ENCODE results near the gene HOGA1. TPM values are rescaled to one million over a fixed set of nuclear protein-coding genes. Genes with fewer than 3 reads are reported as not detected.

HOGA1 gene
- total and polyA plus RNA-seq, 4 donors, result 2.6 to 4.0 (median 3.5) TPM

DNA sequence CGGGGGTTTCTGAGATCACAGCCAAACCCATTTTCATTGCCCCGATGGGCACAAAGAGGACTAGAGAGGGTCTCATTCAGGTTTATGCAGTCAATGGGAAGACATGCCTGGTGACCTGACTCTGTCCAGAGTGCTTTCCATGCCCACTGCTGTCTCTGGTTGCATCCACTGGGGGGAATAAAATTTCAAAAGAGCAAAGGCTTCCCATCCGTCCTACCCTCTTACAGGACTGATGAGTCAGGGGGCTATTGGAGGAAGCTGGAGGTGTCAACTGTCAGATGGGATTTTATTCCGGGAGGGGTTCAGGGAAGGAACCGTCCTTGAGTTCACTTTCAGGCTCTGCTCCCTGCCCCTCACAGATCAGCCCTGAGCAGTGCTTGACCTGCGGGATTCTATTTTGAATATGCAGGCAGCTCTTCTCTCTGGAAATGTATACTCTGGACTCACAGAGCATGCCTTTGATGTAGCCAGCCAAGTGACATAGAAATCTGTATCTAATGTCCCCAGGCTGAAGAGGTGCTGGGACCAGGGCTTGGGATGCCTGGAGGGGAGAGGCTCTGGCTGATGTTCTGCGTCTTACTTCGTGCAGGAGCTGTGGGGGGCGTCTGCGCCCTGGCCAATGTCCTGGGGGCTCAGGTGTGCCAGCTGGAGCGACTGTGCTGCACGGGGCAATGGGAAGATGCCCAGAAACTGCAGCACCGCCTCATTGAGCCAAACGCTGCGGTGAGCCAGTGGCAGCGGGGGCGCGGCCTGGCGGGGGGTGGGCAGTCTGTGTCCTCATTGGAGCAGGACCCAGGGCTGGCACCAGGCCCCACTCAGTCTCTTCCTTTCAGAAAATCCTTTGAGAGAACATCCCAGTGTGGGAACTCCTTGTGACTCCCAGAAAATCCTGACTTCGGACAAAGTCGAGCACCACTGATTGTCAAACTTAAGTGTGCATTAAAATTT lies 17.4 kb downstream of the HOGA1 start:
- Histone ChIP-seq H3K27me3 (ENCODE audit: control insufficient read depth, insufficient read depth, low read length) (no peaks in the 10 kb centered on the region), H3K9me3 (ENCODE audit: control insufficient read depth, insufficient read depth, low read length) (no peaks in the 10 kb centered on the region), H3K36me3 (ENCODE audit: control insufficient read depth, insufficient read depth, low read length) (peaks cover 7% of the 10 kb centered on the region), H3K27ac (ENCODE audit: low read depth, low read length) (peak overlapping the region; percentile 52), H3K4me3 (ENCODE audit: low read depth, low read length) (no peak overlapping the region), H3K4me1 (ENCODE audit: control insufficient read depth, insufficient read depth, low read length) (peaks cover 18% of the 10 kb centered on the region)
- DNase-seq (ENCODE audit: low read depth in 4 of 6, low spot score in 6 of 6), result peak in 3 of 6 donors; percentile 14 to 71 (median 33)
- 53% methylated on average over 15 of the region's 21 CpGs for WGBS (ENCODE audit: insufficient coverage)

DNA sequence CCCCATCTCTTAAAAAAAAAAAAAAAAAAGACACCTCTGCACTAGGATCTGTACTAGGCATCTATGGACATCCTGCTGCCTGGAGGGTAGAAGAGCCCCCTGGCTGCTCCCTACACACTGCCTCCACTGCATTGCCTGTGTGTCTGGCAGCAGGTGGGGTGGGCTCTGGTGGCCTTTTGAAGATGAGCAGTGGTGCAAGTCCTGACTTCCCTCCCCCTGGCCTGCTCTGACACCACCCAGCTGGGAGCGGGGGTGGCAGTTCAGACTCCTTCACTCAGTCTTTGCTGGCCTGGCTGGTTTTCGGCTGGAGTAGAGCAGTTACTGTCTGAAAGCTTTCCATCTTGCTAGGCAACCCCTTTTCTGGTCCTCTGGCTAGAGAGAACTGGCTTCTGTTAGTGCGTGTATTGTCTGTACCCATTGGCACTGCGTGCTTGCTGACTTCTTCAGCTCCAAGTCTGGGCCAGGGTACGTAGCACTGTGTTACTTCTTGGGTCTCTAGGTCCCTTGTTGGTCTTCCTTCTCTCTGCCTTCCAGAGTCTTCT lies 23.0 kb downstream of the HOGA1 start:
- peaks cover 9% of the 10 kb centered on the region for H3K36me3 ChIP-seq (ENCODE audit: control insufficient read depth, insufficient read depth, low read length)
- H3K4me1 ChIP-seq (ENCODE audit: control insufficient read depth, insufficient read depth, low read length), result peaks cover 11% of the 10 kb centered on the region
- H3K9me3 ChIP-seq (ENCODE audit: control insufficient read depth, insufficient read depth, low read length), result no peaks in the 10 kb centered on the region
- H3K27me3 ChIP-seq (ENCODE audit: control insufficient read depth, insufficient read depth, low read length), result no peaks in the 10 kb centered on the region
- H3K27ac ChIP-seq (ENCODE audit: low read depth, low read length), result peak overlapping the region; percentile 57
- peak in 3 of 6 donors; percentile 26 to 73 (median 35) for DNase-seq (ENCODE audit: low read depth in 4 of 6, low spot score in 6 of 6)
- H3K4me3 ChIP-seq (ENCODE audit: low read depth, low read length), result no peak overlapping the region
- 53% methylated on average over 2 of the region's 5 CpGs for WGBS (ENCODE audit: insufficient coverage)

DNA sequence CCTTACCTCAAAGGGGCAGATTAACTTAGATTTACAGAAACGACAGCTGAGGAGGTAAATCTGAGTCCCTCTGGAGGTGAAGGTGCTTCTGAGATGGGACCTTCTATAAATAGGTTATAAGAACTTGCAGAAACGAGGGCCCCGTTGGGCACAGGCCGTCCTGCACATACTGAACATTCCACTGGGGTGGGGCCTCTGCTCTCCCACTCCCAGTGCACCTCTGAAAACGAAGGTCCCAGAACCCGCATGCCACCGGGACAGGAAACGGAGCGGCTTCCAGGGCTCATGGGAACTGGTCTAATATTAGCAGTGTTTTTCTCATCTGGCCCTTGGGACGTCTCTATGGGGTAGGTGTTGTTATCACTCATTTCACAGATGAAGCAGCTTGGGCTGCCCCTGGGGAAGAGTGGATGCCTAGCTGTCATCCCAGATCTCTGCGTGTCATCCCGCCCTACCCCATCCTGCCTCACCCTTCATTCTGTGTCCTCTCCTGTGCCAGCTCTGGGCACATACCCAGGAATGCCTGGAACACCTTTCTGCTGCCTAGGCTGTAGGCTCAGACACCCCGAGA lies 24.9 kb downstream of the HOGA1 start:
- peaks cover 9% of the 10 kb centered on the region for H3K36me3 ChIP-seq (ENCODE audit: control insufficient read depth, insufficient read depth, low read length)
- WGBS (ENCODE audit: insufficient coverage), result 84% methylated on average over 10 of the region's 13 CpGs
- no peak overlapping the region for H3K4me3 ChIP-seq (ENCODE audit: low read depth, low read length)
- H3K27me3 ChIP-seq (ENCODE audit: control insufficient read depth, insufficient read depth, low read length), result no peaks in the 10 kb centered on the region
- no peak overlapping the region for H3K27ac ChIP-seq (ENCODE audit: low read depth, low read length)
- no peaks in the 10 kb centered on the region for H3K9me3 ChIP-seq (ENCODE audit: control insufficient read depth, insufficient read depth, low read length)
- no peak for DNase-seq (ENCODE audit: low read depth in 4 of 6, low spot score in 6 of 6)
- H3K4me1 ChIP-seq (ENCODE audit: control insufficient read depth, insufficient read depth, low read length), result peaks cover 5% of the 10 kb centered on the region

DNA sequence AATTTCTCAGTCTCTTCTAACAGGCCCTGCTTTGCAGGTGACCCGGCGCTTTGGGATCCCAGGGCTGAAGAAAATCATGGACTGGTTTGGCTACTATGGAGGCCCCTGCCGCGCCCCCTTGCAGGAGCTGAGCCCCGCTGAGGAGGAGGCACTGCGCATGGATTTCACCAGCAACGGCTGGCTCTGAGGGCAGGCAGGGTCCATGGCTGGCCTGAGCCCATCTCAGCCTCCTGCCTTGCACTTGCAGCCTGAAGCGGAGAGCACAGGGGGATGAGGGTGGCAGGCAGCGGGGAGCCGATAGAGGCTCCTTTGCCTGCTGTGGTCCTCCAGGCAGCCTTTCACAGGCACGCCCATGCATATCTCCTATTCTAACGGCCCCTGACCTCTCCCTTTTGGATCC lies 27.3 kb downstream of the HOGA1 start:
- H3K4me3 ChIP-seq (ENCODE audit: low read depth, low read length), result no peak overlapping the region

DNA sequence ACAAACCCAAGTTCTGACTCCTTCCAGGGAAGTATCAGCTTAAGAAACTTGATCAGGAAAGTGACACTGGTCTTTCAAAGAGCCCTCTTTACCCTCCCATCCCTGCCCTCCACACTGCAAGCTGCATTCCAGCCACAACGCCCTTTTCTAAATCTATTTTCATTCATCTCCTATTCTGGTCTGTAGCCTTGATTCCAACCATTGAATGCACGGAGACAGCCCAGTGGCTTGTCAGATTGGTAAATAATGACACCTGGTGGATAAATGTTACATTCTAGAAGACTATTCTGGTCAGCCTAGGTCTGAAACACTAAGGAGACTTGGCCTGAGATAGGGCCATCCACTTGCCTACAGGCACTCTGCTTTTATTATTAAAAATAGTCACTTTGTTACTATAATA lies 28.2 kb downstream of the HOGA1 start:
- Histone ChIP-seq H3K27ac (ENCODE audit: low read depth, low read length) (no peak overlapping the region), H3K4me3 (ENCODE audit: low read depth, low read length) (no peak overlapping the region), H3K27me3 (ENCODE audit: control insufficient read depth, insufficient read depth, low read length) (no peaks in the 10 kb centered on the region), H3K36me3 (ENCODE audit: control insufficient read depth, insufficient read depth, low read length) (peaks cover 19% of the 10 kb centered on the region), H3K9me3 (ENCODE audit: control insufficient read depth, insufficient read depth, low read length) (no peaks in the 10 kb centered on the region), H3K4me1 (ENCODE audit: control insufficient read depth, insufficient read depth, low read length) (no peaks in the 10 kb centered on the region)
- no CpG with 5 or more reads among the region's 2 CpGs for WGBS (ENCODE audit: insufficient coverage)
- DNase-seq (ENCODE audit: low read depth in 4 of 6, low spot score in 6 of 6), result peak in 2 of 6 donors; percentile 28 to 43

More for the DNA sequence above, 27.3 kb downstream of the HOGA1 start:
- Histone ChIP-seq H3K4me1 (ENCODE audit: control insufficient read depth, insufficient read depth, low read length) (peaks cover 5% of the 10 kb centered on the region), H3K27ac (ENCODE audit: low read depth, low read length) (no peak overlapping the region), H3K27me3 (ENCODE audit: control insufficient read depth, insufficient read depth, low read length) (no peaks in the 10 kb centered on the region), H3K9me3 (ENCODE audit: control insufficient read depth, insufficient read depth, low read length) (no peaks in the 10 kb centered on the region), H3K36me3 (ENCODE audit: control insufficient read depth, insufficient read depth, low read length) (peaks cover 19% of the 10 kb centered on the region)
- WGBS (ENCODE audit: insufficient coverage), result 89% methylated on average over 10 of the region's 12 CpGs
- no peak for DNase-seq (ENCODE audit: low read depth in 4 of 6, low spot score in 6 of 6)

DNA sequence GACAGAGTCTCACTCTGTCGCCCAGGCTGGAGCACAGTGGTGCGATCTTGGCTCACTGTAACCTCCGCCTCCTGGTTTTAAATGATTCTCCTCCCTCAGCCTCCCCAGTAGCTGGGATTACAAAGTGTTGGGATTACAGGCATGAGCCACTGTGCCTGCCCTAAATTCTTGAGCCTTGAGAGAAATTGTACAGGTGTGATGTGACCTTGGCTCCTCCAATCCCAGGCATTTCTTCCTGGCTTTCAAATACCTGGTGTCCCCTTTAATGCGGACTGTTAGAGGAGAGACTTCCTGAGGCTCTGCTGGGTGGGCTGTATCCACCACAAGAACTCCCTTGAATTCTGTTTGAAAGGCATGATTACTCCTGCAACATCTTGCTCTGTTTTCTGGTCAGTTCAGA lies 34.1 kb downstream of the HOGA1 start:
- H3K9me3 ChIP-seq (ENCODE audit: control insufficient read depth, insufficient read depth, low read length), result no peaks in the 10 kb centered on the region
- no peak overlapping the region for H3K27ac ChIP-seq (ENCODE audit: low read depth, low read length)
- H3K36me3 ChIP-seq (ENCODE audit: control insufficient read depth, insufficient read depth, low read length), result peaks cover 18% of the 10 kb centered on the region
- no peaks in the 10 kb centered on the region for H3K4me1 ChIP-seq (ENCODE audit: control insufficient read depth, insufficient read depth, low read length)
- H3K27me3 ChIP-seq (ENCODE audit: control insufficient read depth, insufficient read depth, low read length), result no peaks in the 10 kb centered on the region
- no peak overlapping the region for H3K4me3 ChIP-seq (ENCODE audit: low read depth, low read length)
- no peak for DNase-seq (ENCODE audit: low read depth in 4 of 6, low spot score in 6 of 6)
- WGBS (ENCODE audit: insufficient coverage), result 100% methylated on average over 1 of the region's 4 CpGs

DNA sequence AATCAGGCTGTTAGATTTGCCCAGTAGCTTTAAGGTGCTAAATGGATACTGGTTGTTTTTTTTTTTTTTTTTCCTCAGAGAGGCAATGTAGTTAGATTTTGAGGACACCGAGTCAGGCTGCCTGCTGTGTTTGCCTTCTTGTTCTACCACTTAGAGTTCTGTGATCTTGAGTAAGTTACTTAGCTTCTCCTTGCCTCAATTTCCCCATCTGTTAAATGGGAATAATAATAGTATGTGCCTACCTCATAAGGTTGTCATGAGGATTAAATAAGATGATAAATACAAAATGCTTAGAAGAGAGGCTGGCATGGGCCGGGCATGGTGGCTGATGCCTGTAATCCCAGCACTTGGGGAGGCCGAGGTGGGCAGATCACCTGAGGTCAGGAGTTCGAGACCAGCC lies 34.5 kb downstream of the HOGA1 start:
- Histone ChIP-seq H3K36me3 (ENCODE audit: control insufficient read depth, insufficient read depth, low read length) (peaks cover 18% of the 10 kb centered on the region), H3K27me3 (ENCODE audit: control insufficient read depth, insufficient read depth, low read length) (no peaks in the 10 kb centered on the region), H3K4me3 (ENCODE audit: low read depth, low read length) (no peak overlapping the region), H3K27ac (ENCODE audit: low read depth, low read length) (no peak overlapping the region), H3K9me3 (ENCODE audit: control insufficient read depth, insufficient read depth, low read length) (no peaks in the 10 kb centered on the region), H3K4me1 (ENCODE audit: control insufficient read depth, insufficient read depth, low read length) (no peaks in the 10 kb centered on the region)
- DNase-seq (ENCODE audit: low read depth in 4 of 6, low spot score in 6 of 6), result no peak
- WGBS (ENCODE audit: insufficient coverage), result 100% methylated on average over 2 of the region's 4 CpGs

DNA sequence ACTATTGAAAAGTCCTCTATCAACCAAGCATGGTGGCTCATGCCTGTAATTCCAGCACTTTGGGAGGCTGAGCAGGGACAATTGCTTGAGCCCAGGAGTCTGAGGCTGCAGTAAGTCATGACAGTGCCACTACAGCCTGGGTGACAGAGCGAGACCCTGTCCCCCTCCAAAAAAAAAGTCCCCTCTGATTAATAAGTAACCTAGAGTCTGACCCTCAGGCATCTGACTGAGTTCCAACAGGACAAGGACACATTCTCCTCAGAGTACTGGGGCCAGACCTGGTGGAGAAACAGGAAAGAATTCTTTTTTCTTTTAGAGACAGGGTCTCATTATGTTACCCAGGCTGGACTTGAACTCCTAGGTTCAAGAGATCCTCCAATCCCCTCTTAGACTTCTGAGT lies 39.1 kb downstream of the HOGA1 start:
- Histone ChIP-seq H3K4me1 (ENCODE audit: control insufficient read depth, insufficient read depth, low read length) (no peaks in the 10 kb centered on the region), H3K27me3 (ENCODE audit: control insufficient read depth, insufficient read depth, low read length) (no peaks in the 10 kb centered on the region), H3K9me3 (ENCODE audit: control insufficient read depth, insufficient read depth, low read length) (no peaks in the 10 kb centered on the region), H3K4me3 (ENCODE audit: low read depth, low read length) (no peak overlapping the region), H3K36me3 (ENCODE audit: control insufficient read depth, insufficient read depth, low read length) (peaks cover 6% of the 10 kb centered on the region), H3K27ac (ENCODE audit: low read depth, low read length) (no peak overlapping the region)
- no peak for DNase-seq (ENCODE audit: low read depth in 4 of 6, low spot score in 6 of 6)
- WGBS (ENCODE audit: insufficient coverage), result no CpG with 5 or more reads among the region's 1 CpG

DNA sequence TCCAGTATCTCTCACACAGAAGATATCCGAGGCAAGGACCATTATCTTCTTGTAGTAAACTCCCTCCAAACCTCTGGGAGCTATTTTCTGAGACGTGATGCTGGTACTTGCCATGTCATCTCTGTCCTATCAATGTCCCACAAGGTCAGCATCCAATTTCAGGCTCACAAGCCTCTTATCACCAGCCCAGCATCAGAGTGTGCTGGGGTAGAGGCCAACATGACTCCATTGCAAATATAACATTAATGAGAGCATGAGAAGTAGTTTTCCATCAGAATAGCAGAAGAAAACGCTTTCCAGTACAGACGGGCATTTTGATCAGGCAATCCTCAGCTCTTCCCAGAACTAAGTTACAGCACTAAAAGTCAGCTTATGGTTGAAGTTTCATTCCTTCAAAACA lies 43.5 kb downstream of the HOGA1 start:
- Histone ChIP-seq H3K27me3 (ENCODE audit: control insufficient read depth, insufficient read depth, low read length) (no peaks in the 10 kb centered on the region), H3K9me3 (ENCODE audit: control insufficient read depth, insufficient read depth, low read length) (no peaks in the 10 kb centered on the region), H3K4me1 (ENCODE audit: control insufficient read depth, insufficient read depth, low read length) (peaks cover 5% of the 10 kb centered on the region), H3K36me3 (ENCODE audit: control insufficient read depth, insufficient read depth, low read length) (peaks cover 4% of the 10 kb centered on the region), H3K27ac (ENCODE audit: low read depth, low read length) (no peak overlapping the region), H3K4me3 (ENCODE audit: low read depth, low read length) (no peak overlapping the region)
- WGBS (ENCODE audit: insufficient coverage), result 73% methylated on average over 3 of the region's 4 CpGs
- DNase-seq (ENCODE audit: low read depth in 4 of 6, low spot score in 6 of 6), result no peak
